ENCODE results near the gene TUBA3E. TPM values are rescaled to one million over a fixed set of nuclear protein-coding genes. Genes with fewer than 3 reads are reported as not detected.
"Not testable (repeated sequence)": the region's sequence is repeated elsewhere in the genome, so short reads cannot be mapped to it uniquely, and the experiment has no call there.

The TUBA3E gene
- total RNA-seq, 1 experiment from 2014 or later = not detected

- Mint-ChIP-seq H3K4me3 (ENCODE audit: low read depth, unreplicated experiment) (no peak overlapping the region), H3K4me1 (ENCODE audit: low read depth, unreplicated experiment) (no peaks in the 10 kb centered on the region), H3K9me3 (ENCODE audit: low read depth, unreplicated experiment) (no peaks in the 10 kb centered on the region), H3K27me3 (ENCODE audit: unreplicated experiment) (no peaks in the 10 kb centered on the region), H3K36me3 (ENCODE audit: insufficient read depth, unreplicated experiment) (peaks cover 33% of the 10 kb centered on the region), H3K27ac (ENCODE audit: unreplicated experiment) (no peak overlapping the region)
- intact Hi-C loops (cut with micrococcal nuclease; ENCODE audit: unreplicated experiment) = no loop called here
- TF ChIP-seq, protein P1, sequence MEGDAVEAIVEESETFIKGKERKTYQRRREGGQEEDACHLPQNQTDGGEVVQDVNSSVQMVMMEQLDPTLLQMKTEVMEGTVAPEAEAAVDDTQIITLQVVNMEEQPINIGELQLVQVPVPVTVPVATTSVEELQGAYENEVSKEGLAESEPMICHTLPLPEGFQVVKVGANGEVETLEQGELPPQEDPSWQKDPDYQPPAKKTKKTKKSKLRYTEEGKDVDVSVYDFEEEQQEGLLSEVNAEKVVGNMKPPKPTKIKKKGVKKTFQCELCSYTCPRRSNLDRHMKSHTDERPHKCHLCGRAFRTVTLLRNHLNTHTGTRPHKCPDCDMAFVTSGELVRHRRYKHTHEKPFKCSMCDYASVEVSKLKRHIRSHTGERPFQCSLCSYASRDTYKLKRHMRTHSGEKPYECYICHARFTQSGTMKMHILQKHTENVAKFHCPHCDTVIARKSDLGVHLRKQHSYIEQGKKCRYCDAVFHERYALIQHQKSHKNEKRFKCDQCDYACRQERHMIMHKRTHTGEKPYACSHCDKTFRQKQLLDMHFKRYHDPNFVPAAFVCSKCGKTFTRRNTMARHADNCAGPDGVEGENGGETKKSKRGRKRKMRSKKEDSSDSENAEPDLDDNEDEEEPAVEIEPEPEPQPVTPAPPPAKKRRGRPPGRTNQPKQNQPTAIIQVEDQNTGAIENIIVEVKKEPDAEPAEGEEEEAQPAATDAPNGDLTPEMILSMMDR (IDR thresholded peaks at IDR 0.05; ENCODE audit: unreplicated experiment) = no peak
- CTCF ChIA-PET = no interaction called here
- DNase-seq = no peak
- BruUV-seq (replicated peaks) = no TSS peak
These were observed 28.3 kb downstream of the TUBA3E start for GRCh38 chr2:130169896-130170295.

DNA sequence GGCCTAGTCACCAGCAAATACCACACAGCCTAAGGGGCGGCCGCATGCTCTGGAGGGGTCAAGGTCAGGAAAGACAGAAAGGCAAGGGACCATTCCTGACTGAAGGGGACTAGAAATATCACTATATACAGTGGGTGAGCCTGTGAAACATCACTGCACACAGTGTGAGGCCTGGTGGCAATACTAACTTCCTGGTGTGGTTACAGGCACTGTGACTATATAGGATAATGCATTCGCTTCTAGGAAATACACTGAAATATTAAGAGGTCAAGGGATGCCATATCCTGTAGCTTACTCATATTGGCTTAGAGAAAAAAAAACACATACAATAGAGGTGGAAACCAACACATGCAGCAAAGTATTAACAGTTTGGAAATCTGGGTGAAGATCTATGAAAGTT lies 29.1 kb downstream of the TUBA3E start:
- H3K4me3 Mint-ChIP-seq (ENCODE audit: low read depth, unreplicated experiment); DNase-seq; intact Hi-C loops (cut with micrococcal nuclease; ENCODE audit: unreplicated experiment); CTCF ChIA-PET; H3K4me1 Mint-ChIP-seq (ENCODE audit: low read depth, unreplicated experiment); BruUV-seq (replicated peaks); H3K9me3 Mint-ChIP-seq (ENCODE audit: low read depth, unreplicated experiment); H3K27me3 Mint-ChIP-seq (ENCODE audit: unreplicated experiment); H3K27ac Mint-ChIP-seq (ENCODE audit: unreplicated experiment): not testable (repeated sequence)
- peaks cover 40% of the 10 kb centered on the region for H3K36me3 Mint-ChIP-seq (ENCODE audit: insufficient read depth, unreplicated experiment)

DNA sequence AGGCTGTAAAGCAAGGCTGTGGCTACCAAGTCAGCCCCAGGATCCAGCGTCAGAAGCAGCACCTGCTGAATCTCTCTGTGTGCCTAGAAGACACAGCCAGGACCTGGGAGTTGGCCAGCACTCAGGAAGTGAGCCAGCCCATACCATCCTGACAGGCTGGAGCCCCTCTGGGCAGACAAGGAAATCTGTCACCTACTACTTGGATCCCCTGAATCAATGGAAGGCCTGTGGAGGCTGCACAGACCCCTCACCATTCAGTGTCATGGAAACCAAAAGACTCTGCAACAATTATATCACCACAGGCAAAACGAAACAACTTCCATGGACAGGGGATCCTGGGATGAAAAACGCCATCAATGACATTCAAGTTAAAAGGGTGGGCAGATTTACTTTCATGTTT lies 31.6 kb downstream of the TUBA3E start:
- H3K4me1 Mint-ChIP-seq (ENCODE audit: low read depth, unreplicated experiment); H3K4me3 Mint-ChIP-seq (ENCODE audit: low read depth, unreplicated experiment); DNase-seq; intact Hi-C loops (cut with micrococcal nuclease; ENCODE audit: unreplicated experiment); H3K9me3 Mint-ChIP-seq (ENCODE audit: low read depth, unreplicated experiment); H3K27me3 Mint-ChIP-seq (ENCODE audit: unreplicated experiment); H3K27ac Mint-ChIP-seq (ENCODE audit: unreplicated experiment); CTCF ChIA-PET; BruUV-seq (replicated peaks): not testable (repeated sequence)
- peaks cover 43% of the 10 kb centered on the region for H3K36me3 Mint-ChIP-seq (ENCODE audit: insufficient read depth, unreplicated experiment)

GRCh38 chr2:130165293-130166016 lies 32.8 kb downstream of the TUBA3E start:
- BruUV-seq (replicated peaks) = no TSS peak
- Mint-ChIP-seq H3K4me3 (ENCODE audit: low read depth, unreplicated experiment) (no peak overlapping the region), H3K27ac (ENCODE audit: unreplicated experiment) (no peak overlapping the region), H3K4me1 (ENCODE audit: low read depth, unreplicated experiment) (no peaks in the 10 kb centered on the region), H3K36me3 (ENCODE audit: insufficient read depth, unreplicated experiment) (peaks cover 36% of the 10 kb centered on the region), H3K27me3 (ENCODE audit: unreplicated experiment) (no peaks in the 10 kb centered on the region), H3K9me3 (ENCODE audit: low read depth, unreplicated experiment) (no peaks in the 10 kb centered on the region)
- intact Hi-C loops (cut with micrococcal nuclease; ENCODE audit: unreplicated experiment) = no loop called here
- CTCF ChIA-PET = no interaction called here
- DNase-seq = no peak
- TF ChIP-seq, protein P1 (IDR thresholded peaks at IDR 0.05; ENCODE audit: unreplicated experiment) = no peak

- no peaks in the 10 kb centered on the region for H3K4me1 Mint-ChIP-seq (ENCODE audit: low read depth, unreplicated experiment)
- no peak overlapping the region for H3K27ac Mint-ChIP-seq (ENCODE audit: unreplicated experiment)
- H3K36me3 Mint-ChIP-seq (ENCODE audit: insufficient read depth, unreplicated experiment) = peaks cover 34% of the 10 kb centered on the region
- intact Hi-C loops (cut with micrococcal nuclease; ENCODE audit: unreplicated experiment) = no loop called here
- CTCF ChIA-PET = no interaction called here
- BruUV-seq (replicated peaks) = no TSS peak
- no peak for DNase-seq
- TF ChIP-seq, protein P1 (IDR thresholded peaks at IDR 0.05; ENCODE audit: unreplicated experiment) = no peak
- no peaks in the 10 kb centered on the region for H3K9me3 Mint-ChIP-seq (ENCODE audit: low read depth, unreplicated experiment)
- no peaks in the 10 kb centered on the region for H3K27me3 Mint-ChIP-seq (ENCODE audit: unreplicated experiment)
- H3K4me3 Mint-ChIP-seq (ENCODE audit: low read depth, unreplicated experiment) = no peak overlapping the region
These were observed 35.3 kb downstream of the TUBA3E start for GRCh38 chr2:130162968-130163367.

DNA sequence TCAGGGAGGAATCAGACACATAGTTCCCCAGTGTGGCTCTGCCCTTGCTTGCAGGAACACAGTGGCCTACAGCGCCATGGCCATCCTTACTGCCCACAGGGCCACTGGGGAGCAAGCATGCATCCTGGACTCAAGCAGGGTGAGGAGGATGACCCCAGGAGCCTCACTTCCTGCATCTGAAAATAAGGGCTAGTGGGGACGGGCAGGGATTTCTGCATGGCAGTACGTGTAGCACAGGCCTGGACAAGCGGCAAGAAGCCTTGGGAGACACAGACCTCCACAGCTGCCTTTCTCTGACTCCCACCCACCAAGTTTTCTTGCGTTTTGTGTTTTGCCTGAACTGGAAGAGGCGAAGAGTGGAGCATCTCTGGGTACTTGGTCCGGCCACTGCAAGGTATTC lies 35.8 kb downstream of the TUBA3E start:
- H3K27me3 Mint-ChIP-seq (ENCODE audit: unreplicated experiment); CTCF ChIA-PET; H3K4me1 Mint-ChIP-seq (ENCODE audit: low read depth, unreplicated experiment); H3K9me3 Mint-ChIP-seq (ENCODE audit: low read depth, unreplicated experiment); intact Hi-C loops (cut with micrococcal nuclease; ENCODE audit: unreplicated experiment); BruUV-seq (replicated peaks); H3K27ac Mint-ChIP-seq (ENCODE audit: unreplicated experiment); H3K4me3 Mint-ChIP-seq (ENCODE audit: low read depth, unreplicated experiment); DNase-seq: not testable (repeated sequence)
- H3K36me3 Mint-ChIP-seq (ENCODE audit: insufficient read depth, unreplicated experiment) = peaks cover 30% of the 10 kb centered on the region

DNA sequence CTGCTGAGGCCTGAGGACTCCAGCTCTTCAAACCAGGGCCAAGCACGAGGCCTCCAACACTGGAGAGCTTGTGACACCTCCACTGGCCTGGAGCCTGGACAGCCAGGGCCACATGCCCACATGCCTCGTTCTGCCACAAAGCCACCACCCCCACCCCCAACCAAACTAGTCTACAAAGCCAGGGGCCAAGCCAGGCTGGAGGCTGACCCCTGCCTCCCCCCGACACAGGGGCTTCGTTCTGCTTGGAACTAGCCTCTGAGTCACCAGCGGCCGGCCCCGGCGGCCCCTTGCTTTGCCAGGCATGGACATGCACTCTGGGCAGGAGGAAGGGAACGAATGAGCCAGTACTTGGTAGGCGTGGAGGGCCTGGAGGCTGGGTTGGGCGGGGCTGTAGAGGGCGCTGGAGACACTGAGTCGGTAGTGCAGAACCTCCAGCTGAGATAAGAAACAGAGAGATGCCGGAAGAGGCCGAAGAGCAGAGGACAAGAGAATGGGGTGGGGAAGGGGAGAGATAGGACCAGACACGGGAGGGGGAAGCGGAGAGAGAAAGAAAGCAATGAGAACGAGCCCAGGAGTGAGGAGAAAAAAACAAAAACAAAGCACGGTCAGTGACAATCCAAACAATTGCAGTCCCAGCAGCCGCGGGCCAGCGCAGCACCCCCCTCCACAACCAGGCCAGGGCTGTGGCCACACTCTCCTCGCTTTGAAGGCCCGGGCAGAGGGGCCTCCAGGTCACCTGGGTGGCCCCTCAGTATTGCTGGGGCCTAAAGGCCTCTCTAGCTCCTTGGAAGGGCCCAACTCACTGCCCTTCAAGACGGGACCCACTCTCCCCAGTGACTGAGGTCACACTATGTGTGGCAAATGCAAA lies 37.2 kb downstream of the TUBA3E start:
- H3K4me3 Mint-ChIP-seq (ENCODE audit: low read depth, unreplicated experiment); H3K27me3 Mint-ChIP-seq (ENCODE audit: unreplicated experiment); H3K4me1 Mint-ChIP-seq (ENCODE audit: low read depth, unreplicated experiment); BruUV-seq (replicated peaks); CTCF ChIA-PET; DNase-seq; intact Hi-C loops (cut with micrococcal nuclease; ENCODE audit: unreplicated experiment); H3K9me3 Mint-ChIP-seq (ENCODE audit: low read depth, unreplicated experiment); H3K27ac Mint-ChIP-seq (ENCODE audit: unreplicated experiment): not testable (repeated sequence)
- peaks cover 24% of the 10 kb centered on the region for H3K36me3 Mint-ChIP-seq (ENCODE audit: insufficient read depth, unreplicated experiment)

Data from Calu3 (cell line).